GM18505 (cell line): ENCODE data around the gene CREB3L1.
"Not testable (repeated sequence)": the region's sequence is repeated elsewhere in the genome, so short reads cannot be mapped to it uniquely, and the experiment has no call there.

Experiments
- ATAC-seq: cut with Tn5 transposase; IDR thresholded peaks from one replicate; pipeline ENCODE4 v1.9.1; 2021; ENCODE audit not compliant: unreplicated experiment
- POLR2A ChIP-seq: IDR thresholded peaks from 4 replicates; pipeline ENCODE4 v1.6.1; 2011; ENCODE audit warnings: borderline replicate concordance; ENCODE audit not compliant: insufficient read depth, insufficient read length; ENCODE audit errors: extremely low read depth

Gene CREB3L1

GRCh38 chr11:46298699-46299433 is 21.4 kb downstream of the CREB3L1 start:
- TF ChIP-seq POLR2A = no peak
- ATAC-seq = no peak

GRCh38 chr11:46299451-46299961 is 22.0 kb downstream of the CREB3L1 start:
- TF ChIP-seq POLR2A = no peak
- ATAC-seq = no peak

GRCh38 chr11:46300270-46300669 is 22.8 kb downstream of the CREB3L1 start:
- no peak for TF ChIP-seq POLR2A
- no peak for ATAC-seq

GRCh38 chr11:46302866-46303265 is 25.4 kb downstream of the CREB3L1 start:
- ATAC-seq = no peak
- no peak for TF ChIP-seq POLR2A

GRCh38 chr11:46304036-46304435 is 26.6 kb downstream of the CREB3L1 start:
- not testable (repeated sequence) for ATAC-seq

GRCh38 chr11:46304605-46305179 is 27.2 kb downstream of the CREB3L1 start:
- TF ChIP-seq POLR2A = no peak
- ATAC-seq = no peak

- no peak for TF ChIP-seq POLR2A
- no peak for ATAC-seq
Measured at GRCh38 chr11:46305295-46305694, 27.8 kb downstream of the CREB3L1 start.

- no peak for TF ChIP-seq POLR2A
- ATAC-seq = no peak
Measured at GRCh38 chr11:46306296-46306853, 28.9 kb downstream of the CREB3L1 start.

- no peak for ATAC-seq
- TF ChIP-seq POLR2A = no peak
Measured at GRCh38 chr11:46307369-46307768, 29.9 kb downstream of the CREB3L1 start.

- TF ChIP-seq POLR2A = no peak
- no peak for ATAC-seq
Measured at GRCh38 chr11:46307785-46308341, 30.4 kb downstream of the CREB3L1 start.

- TF ChIP-seq POLR2A = no peak
- ATAC-seq = no peak
Measured at GRCh38 chr11:46308631-46309419, 31.4 kb downstream of the CREB3L1 start.

- no peak for TF ChIP-seq POLR2A
- peak; percentile 63 for ATAC-seq
Measured at GRCh38 chr11:46309814-46310259, 32.4 kb downstream of the CREB3L1 start.
